ENCODE data around the gene SLC1A5. TPM values are rescaled to one million over a fixed set of nuclear protein-coding genes. Genes with fewer than 3 reads are reported as not detected.
A peak's percentile ranks its signal among the peaks of the same experiment; 100 is the strongest.

Gene SLC1A5
- total RNA-seq (100 to 1,000 TPM in 1 of 5 experiments, 10 to 100 TPM in 1, 1 to 10 TPM in 3; 3.5 to 120 (median 5.3) TPM), polyA plus RNA-seq (1 to 10 TPM; 1.1 to 5.6 TPM), total RNA-seq (18.0 reads per million, percentile 48 among the genes with 10 or more reads in this experiment)

DNA sequence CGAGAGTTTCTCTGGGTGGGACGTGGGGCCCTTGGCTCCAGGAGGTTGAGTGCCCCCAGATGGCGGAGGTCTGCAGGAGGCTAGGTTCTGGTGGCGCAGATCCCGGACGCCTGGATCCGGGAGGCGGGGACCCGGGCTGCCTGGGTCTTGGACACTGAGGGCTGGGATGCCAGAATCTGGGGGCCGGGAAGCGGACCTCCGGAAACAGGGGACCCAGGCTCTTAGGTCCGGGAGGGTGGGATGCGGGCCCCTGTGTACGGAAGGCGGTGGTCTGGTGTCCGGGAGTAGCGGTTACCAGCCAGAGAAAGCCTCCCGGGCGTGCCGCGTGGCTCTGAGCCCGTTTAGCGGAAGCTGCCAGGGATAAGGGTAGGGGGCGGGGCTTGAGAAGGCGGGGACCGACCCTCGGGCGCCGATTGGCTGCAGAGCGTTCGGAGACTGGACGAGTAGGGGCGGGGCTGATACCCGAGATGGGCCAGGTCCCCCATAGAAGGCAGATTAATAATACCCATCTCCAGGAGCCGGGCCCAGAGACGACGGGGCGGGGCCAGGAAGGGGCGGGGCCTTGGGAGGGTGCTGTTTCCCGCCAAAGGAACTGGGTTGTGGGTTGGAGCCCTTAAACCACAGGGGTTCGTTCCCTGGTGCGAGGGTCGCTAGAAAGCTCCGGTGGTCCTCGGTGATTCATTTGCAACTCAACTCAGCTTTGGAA is at the start of gene SLC1A5:
Gene SLC1A5, minus strand, starts transcription at position 333 of the 706 bp plus-strand sequence. CDS start 629 bp downstream, outside the sequence.
- CTCF ChIA-PET, result interaction anchor here (0.5 to 2.2 kb wide), 5 partner anchors 8 to 336 kb away, joined by 3 to 7 read pairs (median 4); no protein-coding TSS in a partner anchor
- H3K9me3 Mint-ChIP-seq, result no peaks in the 10 kb centered on the region

DNA sequence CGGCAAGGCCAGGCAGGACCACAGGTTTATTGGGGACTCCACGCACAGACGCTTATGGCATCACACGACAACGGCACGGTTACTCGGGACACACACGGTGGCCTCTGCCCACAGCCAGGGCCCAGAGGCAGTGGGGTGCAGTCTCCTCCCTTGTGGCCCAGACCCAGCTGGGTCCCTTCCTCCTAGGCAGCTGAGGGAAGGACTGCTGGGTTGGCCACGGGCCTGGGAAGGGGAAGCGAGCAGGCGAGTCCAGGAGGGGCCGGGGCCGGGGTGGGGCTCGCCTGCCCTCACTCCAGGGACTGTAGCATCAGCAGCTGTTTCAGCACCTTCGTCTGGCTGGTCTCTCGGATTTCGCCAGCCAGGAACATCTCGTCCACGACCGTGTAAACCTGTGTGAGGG is 49.8 kb upstream of the SLC1A5 start:
- peaks cover 0 to 19% (median 3%) of the 10 kb centered on the region in 5 donors for H3K36me3 Mint-ChIP-seq
- Histone ChIP-seq H3K4me3 (ENCODE audit: low read length) (no peak overlapping the region), H3K36me3 (ENCODE audit: control insufficient read depth in 2 of 3, insufficient read depth in 3 of 3, low read length in 3 of 3) (peaks cover 0 to 47% (median 0%) of the 10 kb centered on the region in 3 experiments), H3K27me3 (ENCODE audit: control insufficient read depth in 2 of 2, insufficient read depth in 2 of 2, low read length in 2 of 2) (no peaks in the 10 kb centered on the region), H3K27ac (ENCODE audit: low read depth, low read length) (no peak overlapping the region), H3K4me1 (ENCODE audit: control insufficient read depth in 2 of 2, insufficient read depth in 2 of 2, low read length in 2 of 2) (no peaks in the 10 kb centered on the region), H3K9me3 (ENCODE audit: control insufficient read depth in 2 of 3, low read length in 3 of 3) (no peaks in the 10 kb centered on the region)
- ChIA-PET CTCF (interaction anchor here (0.9 kb wide), 1 partner anchor 80 kb away, joined by 4 read pairs; no protein-coding TSS in a partner anchor), POLR2A (interaction anchor here (0.9 kb wide), 1 partner anchor 51 kb away, joined by 3 read pairs; no protein-coding TSS in a partner anchor)
- peaks cover 0 to 11% (median 0%) of the 10 kb centered on the region in 7 donors for H3K4me1 Mint-ChIP-seq
- H3K27ac Mint-ChIP-seq, result no peak overlapping the region
- intact Hi-C loops (cut with micrococcal nuclease), result no loop called here
- H3K9me3 Mint-ChIP-seq, result no peaks in the 10 kb centered on the region
- DNase-seq (no peak), ATAC-seq (no peak)
- H3K4me3 Mint-ChIP-seq, result no peak overlapping the region
- no peaks in the 10 kb centered on the region for H3K27me3 Mint-ChIP-seq

More for the DNA sequence above, at the start of gene SLC1A5:
- ATAC-seq, result peak; percentile 93
- Histone ChIP-seq H3K4me1 (ENCODE audit: control insufficient read depth in 2 of 2, insufficient read depth in 2 of 2, low read length in 2 of 2) (peaks cover 31 to 44% of the 10 kb centered on the region in 2 donors), H3K36me3 (ENCODE audit: control insufficient read depth in 2 of 3, insufficient read depth in 3 of 3, low read length in 3 of 3) (no peaks in the 10 kb centered on the region), H3K9me3 (ENCODE audit: control insufficient read depth in 2 of 3, low read length in 3 of 3) (no peaks in the 10 kb centered on the region), H3K4me3 (ENCODE audit: low read length) (peak within 1 kb of the TSS; percentile 77), H3K27me3 (ENCODE audit: control insufficient read depth in 2 of 2, insufficient read depth in 2 of 2, low read length in 2 of 2) (no peaks in the 10 kb centered on the region), H3K27ac (ENCODE audit: low read depth, low read length) (peak within 1 kb of the TSS; percentile 62)
- POLR2A ChIA-PET, result interaction anchor here (1.0 to 3.4 kb wide), 5 partner anchors 30 to 43 kb away, joined by 3 to 14 read pairs (median 3); no protein-coding TSS in a partner anchor
- Mint-ChIP-seq H3K27ac (peak within 1 kb of the TSS; percentile 25 to 92 (median 86)), H3K4me1 (peaks cover 19 to 72% (median 60%) of the 10 kb centered on the region in 7 donors), H3K4me3 (peak within 1 kb of the TSS; percentile 85 to 91 (median 89)), H3K27me3 (peaks cover 0 to 3% (median 0%) of the 10 kb centered on the region in 5 donors), H3K36me3 (peaks cover 0 to 32% (median 0%) of the 10 kb centered on the region in 5 donors)
- DNase-seq, result peak; percentile 77 to 98 (median 84)
- intact Hi-C loops (cut with micrococcal nuclease), result loop anchor here (1.0 to 10.0 kb wide), 7 partner anchors 33 to 486 kb away; partner anchors contain the start of genes ZC3H4 (in 2 of the 2), AP2S1 (in 1 of the 2), FKRP (in 1 of the 2) and INAFM1 (in 1 of the 2)

DNA sequence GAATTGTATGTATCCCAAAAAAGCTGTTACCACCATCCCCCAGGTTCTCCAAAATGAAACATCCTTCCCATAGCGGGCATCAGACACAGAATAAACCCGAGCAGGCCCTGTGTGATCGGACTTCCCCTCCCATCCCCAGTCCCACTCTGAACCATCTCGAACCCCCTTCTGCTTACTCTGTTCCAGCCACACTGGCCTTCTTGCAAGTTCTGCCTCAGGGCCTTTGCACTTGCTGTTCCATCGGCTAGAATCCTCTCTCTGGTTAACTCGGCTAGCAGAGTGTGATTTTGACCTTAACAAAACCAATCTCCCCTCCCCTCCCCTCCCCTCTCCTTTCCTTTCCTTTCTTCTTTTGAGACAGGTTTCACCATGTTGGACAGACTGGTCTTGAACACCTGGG is 46.6 kb upstream of the SLC1A5 start:
- Histone ChIP-seq H3K36me3 (ENCODE audit: control insufficient read depth in 2 of 3, insufficient read depth in 3 of 3, low read length in 3 of 3) (peaks cover 0 to 26% (median 0%) of the 10 kb centered on the region in 3 experiments), H3K27me3 (ENCODE audit: control insufficient read depth in 2 of 2, insufficient read depth in 2 of 2, low read length in 2 of 2) (no peaks in the 10 kb centered on the region), H3K9me3 (ENCODE audit: control insufficient read depth in 2 of 3, low read length in 3 of 3) (no peaks in the 10 kb centered on the region), H3K4me3 (ENCODE audit: low read length) (no peak overlapping the region), H3K27ac (ENCODE audit: low read depth, low read length) (no peak overlapping the region), H3K4me1 (ENCODE audit: control insufficient read depth in 2 of 2, insufficient read depth in 2 of 2, low read length in 2 of 2) (no peaks in the 10 kb centered on the region)
- intact Hi-C loops (cut with micrococcal nuclease), result no loop called here
- DNase-seq (no peak), ATAC-seq (no peak)
- Mint-ChIP-seq H3K36me3 (peaks cover 0 to 8% (median 0%) of the 10 kb centered on the region in 5 donors), H3K9me3 (no peaks in the 10 kb centered on the region), H3K4me3 (no peak overlapping the region), H3K27ac (no peak overlapping the region), H3K4me1 (peaks cover 0 to 2% (median 0%) of the 10 kb centered on the region in 7 donors), H3K27me3 (peaks cover 0 to 5% (median 0%) of the 10 kb centered on the region in 5 donors)
- ChIA-PET POLR2A (no interaction called here), CTCF (no interaction called here)

DNA sequence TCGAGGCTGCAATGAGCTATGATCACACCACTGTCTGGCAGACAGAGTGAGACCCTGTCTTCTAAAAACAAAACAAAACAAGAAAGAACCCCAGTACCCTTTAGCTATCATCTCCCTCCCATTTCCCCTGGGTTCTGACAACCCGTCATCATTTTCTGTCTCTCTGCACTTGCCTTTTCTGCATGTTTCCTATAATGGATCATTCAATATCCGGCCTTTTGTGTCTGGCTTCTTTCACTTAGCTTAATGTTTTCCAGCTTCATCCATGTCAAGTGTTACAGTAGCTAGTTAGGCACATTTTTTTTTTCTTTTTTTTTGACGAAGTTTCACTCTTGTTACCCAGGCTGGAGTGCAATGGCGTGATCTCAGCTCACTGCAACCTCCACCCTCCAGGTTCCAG is 45.7 kb upstream of the SLC1A5 start:
- no peak for DNase-seq
- no peak for ATAC-seq
- H3K27me3 Mint-ChIP-seq, result peaks cover 0 to 5% (median 0%) of the 10 kb centered on the region in 5 donors
- no peak overlapping the region for H3K27ac Mint-ChIP-seq
- H3K9me3 Mint-ChIP-seq, result no peaks in the 10 kb centered on the region
- Histone ChIP-seq H3K4me1 (ENCODE audit: control insufficient read depth in 2 of 2, insufficient read depth in 2 of 2, low read length in 2 of 2) (no peaks in the 10 kb centered on the region), H3K27me3 (ENCODE audit: control insufficient read depth in 2 of 2, insufficient read depth in 2 of 2, low read length in 2 of 2) (no peaks in the 10 kb centered on the region), H3K27ac (ENCODE audit: low read depth, low read length) (no peak overlapping the region), H3K9me3 (ENCODE audit: control insufficient read depth in 2 of 3, low read length in 3 of 3) (no peaks in the 10 kb centered on the region), H3K36me3 (ENCODE audit: control insufficient read depth in 2 of 3, insufficient read depth in 3 of 3, low read length in 3 of 3) (peaks cover 0 to 17% (median 0%) of the 10 kb centered on the region in 3 experiments), H3K4me3 (ENCODE audit: low read length) (no peak overlapping the region)
- H3K36me3 Mint-ChIP-seq, result peaks cover 0 to 8% (median 0%) of the 10 kb centered on the region in 5 donors
- ChIA-PET POLR2A (interaction anchor here (0.8 to 1.2 kb wide), 3 partner anchors 9 to 22 kb away, joined by 3 read pairs; no protein-coding TSS in a partner anchor), CTCF (interaction anchor here (1.1 kb wide), 1 partner anchor 69 kb away, joined by 3 read pairs; no protein-coding TSS in a partner anchor)
- peaks cover 0 to 4% (median 0%) of the 10 kb centered on the region in 7 donors for H3K4me1 Mint-ChIP-seq
- intact Hi-C loops (cut with micrococcal nuclease), result no loop called here
- H3K4me3 Mint-ChIP-seq, result no peak overlapping the region

DNA sequence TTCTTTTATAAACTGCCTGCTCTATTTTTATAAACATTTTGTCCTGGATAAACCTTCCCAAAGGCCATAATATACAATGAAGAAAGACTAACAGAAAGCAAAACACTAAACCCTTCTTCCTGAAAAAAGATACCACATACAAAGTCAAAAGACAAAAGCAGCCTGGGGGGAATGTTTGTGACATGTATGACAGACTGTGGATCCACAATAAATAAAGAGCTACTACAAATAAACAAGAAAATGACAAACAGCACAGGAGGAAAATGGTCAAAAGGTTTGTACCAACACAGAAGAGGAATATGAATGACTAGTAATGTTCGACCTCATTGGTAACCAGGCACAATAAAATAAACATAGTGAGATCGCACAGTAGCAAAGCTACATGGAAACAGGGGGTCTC is 42.5 kb upstream of the SLC1A5 start:
- no peaks in the 10 kb centered on the region for H3K27me3 ChIP-seq (ENCODE audit: control insufficient read depth in 2 of 2, insufficient read depth in 2 of 2, low read length in 2 of 2)
- Mint-ChIP-seq H3K27ac (no peak overlapping the region), H3K27me3 (peaks cover 0 to 5% (median 0%) of the 10 kb centered on the region in 5 donors), H3K4me3 (no peak overlapping the region), H3K36me3 (no peaks in the 10 kb centered on the region), H3K4me1 (peaks cover 0 to 4% (median 2%) of the 10 kb centered on the region in 7 donors), H3K9me3 (no peaks in the 10 kb centered on the region)
- CTCF ChIA-PET, result no interaction called here
- POLR2A ChIA-PET, result interaction anchor here (0.6 to 1.0 kb wide), 2 partner anchors 73 to 117 kb away, joined by 3 to 5 read pairs; no protein-coding TSS in a partner anchor
- no peak for ATAC-seq
- no peaks in the 10 kb centered on the region for H3K4me1 ChIP-seq (ENCODE audit: control insufficient read depth in 2 of 2, insufficient read depth in 2 of 2, low read length in 2 of 2)
- H3K36me3 ChIP-seq (ENCODE audit: control insufficient read depth in 2 of 3, insufficient read depth in 3 of 3, low read length in 3 of 3), result no peaks in the 10 kb centered on the region
- no peak for DNase-seq
- H3K9me3 ChIP-seq (ENCODE audit: control insufficient read depth in 2 of 3, low read length in 3 of 3), result no peaks in the 10 kb centered on the region
- intact Hi-C loops (cut with micrococcal nuclease), result no loop called here
- no peak overlapping the region for H3K4me3 ChIP-seq (ENCODE audit: low read length)
- H3K27ac ChIP-seq (ENCODE audit: low read depth, low read length), result no peak overlapping the region

DNA sequence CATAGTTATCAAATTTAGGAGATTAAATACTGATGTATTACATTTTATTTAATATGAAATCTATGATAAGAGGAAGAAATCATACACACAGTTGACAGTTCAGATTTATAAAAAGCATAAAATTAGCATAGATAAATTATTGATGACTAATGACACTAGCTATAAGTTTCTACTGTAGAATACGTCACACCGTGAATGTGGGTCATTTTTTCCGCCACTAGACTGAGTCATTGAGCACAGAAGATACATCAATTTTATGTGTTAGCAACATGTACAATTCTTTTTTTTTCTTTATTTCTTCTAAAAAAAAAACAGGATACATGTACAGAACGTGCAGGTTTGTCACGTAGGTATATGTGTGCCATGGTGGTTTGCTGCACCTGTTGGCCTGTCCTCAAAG is 40.1 kb upstream of the SLC1A5 start:
- ChIA-PET CTCF (interaction anchor here (0.6 kb wide), 1 partner anchor 12 kb away, joined by 3 read pairs; no protein-coding TSS in a partner anchor), POLR2A (no interaction called here)
- Mint-ChIP-seq H3K36me3 (no peaks in the 10 kb centered on the region), H3K27me3 (peaks cover 0 to 5% (median 0%) of the 10 kb centered on the region in 5 donors), H3K27ac (no peak overlapping the region), H3K4me1 (peaks cover 0 to 17% (median 8%) of the 10 kb centered on the region in 7 donors), H3K4me3 (no peak overlapping the region), H3K9me3 (no peaks in the 10 kb centered on the region)
- Histone ChIP-seq H3K36me3 (ENCODE audit: control insufficient read depth in 2 of 3, insufficient read depth in 3 of 3, low read length in 3 of 3) (no peaks in the 10 kb centered on the region), H3K4me1 (ENCODE audit: control insufficient read depth in 2 of 2, insufficient read depth in 2 of 2, low read length in 2 of 2) (no peaks in the 10 kb centered on the region), H3K9me3 (ENCODE audit: control insufficient read depth in 2 of 3, low read length in 3 of 3) (no peaks in the 10 kb centered on the region), H3K4me3 (ENCODE audit: low read length) (no peak overlapping the region), H3K27ac (ENCODE audit: low read depth, low read length) (no peak overlapping the region), H3K27me3 (ENCODE audit: control insufficient read depth in 2 of 2, insufficient read depth in 2 of 2, low read length in 2 of 2) (no peaks in the 10 kb centered on the region)
- intact Hi-C loops (cut with micrococcal nuclease), result no loop called here
- DNase-seq (no peak), ATAC-seq (no peak)
